Measurements from ENCODE around the gene AGAP2. TPM values are rescaled to one million over a fixed set of nuclear protein-coding genes. Genes with fewer than 3 reads are reported as not detected.

AGAP2 gene
- total RNA-seq, 2 experiments from 2014 or later = 26.7 to 28.0 TPM

DNA sequence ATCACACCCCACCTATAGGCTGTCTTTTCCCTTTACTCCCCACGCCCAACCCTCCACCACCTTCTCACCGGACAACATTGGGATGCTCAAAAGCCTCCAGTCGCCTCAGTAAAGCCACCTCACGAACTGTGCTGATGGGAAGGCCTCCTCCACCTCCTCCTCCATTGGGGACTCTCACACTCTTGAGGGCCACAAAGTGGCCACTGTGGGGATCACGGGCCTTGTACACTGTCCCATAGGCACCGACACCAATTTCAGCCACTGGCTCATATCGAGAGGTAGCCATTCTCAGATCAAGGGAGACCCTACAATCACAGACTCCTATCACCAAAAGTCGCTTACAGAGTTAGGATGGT is 12.9 kb upstream of the AGAP2 start:
- Mint-ChIP-seq H3K27me3 (ENCODE audit: low read depth) (no peaks in the 10 kb centered on the region), H3K27ac (peak overlapping the region; percentile 99), H3K36me3 (ENCODE audit: low read depth) (peaks cover 38% of the 10 kb centered on the region), H3K9me3 (no peaks in the 10 kb centered on the region), H3K4me1 (ENCODE audit: low read depth) (peaks cover 45% of the 10 kb centered on the region), H3K4me3 (peak overlapping the region; percentile 100)
- no peak for DNase-seq
- CTCF ChIA-PET = no interaction called here
- intact Hi-C loops (cut with micrococcal nuclease) = loop anchor here (1.0 to 5.0 kb wide), 2 partner anchors 273 to 514 kb away; a partner anchor contains a TSS

DNA sequence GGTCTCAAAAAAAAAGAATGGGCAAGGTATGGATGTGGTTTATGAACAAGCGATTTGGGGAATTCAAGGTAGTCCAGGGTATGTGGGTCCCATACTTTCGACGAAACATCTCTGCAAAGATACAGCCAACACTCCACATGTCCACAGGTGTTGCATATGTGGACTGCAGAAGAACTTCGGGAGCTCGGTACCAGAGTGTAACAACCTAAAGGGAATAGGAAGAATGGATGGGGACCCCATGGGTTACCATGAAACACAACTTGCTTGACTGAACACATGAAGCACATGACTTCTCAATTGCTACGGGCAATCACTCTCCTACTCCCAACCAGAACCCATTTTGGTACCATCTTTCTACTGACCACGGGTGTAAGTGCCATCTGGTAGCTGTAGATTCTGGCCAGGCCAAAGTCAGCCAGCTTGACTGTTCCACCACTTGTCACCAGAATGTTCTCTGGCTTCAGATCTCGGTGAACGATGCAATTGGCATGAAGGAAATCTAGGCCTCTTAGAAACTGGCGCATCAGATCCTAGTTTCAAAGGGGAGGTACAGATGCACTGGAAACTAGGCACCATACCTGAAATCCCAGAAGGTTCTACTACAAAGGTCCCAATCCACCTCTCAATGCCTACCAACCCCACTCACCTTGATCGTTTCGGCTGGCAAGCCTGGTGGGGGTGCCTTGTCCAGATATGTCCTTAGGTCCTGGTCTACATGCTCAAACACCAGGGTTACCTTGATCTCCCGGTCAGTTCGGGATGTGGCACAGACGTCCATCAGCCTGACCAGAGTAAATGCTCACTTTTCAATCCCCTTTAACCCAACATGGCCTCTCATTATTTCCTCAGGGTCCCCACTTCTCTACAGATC is 12.3 kb upstream of the AGAP2 start:
- intact Hi-C loops (cut with micrococcal nuclease) = loop anchor here (1.0 to 5.0 kb wide), 2 partner anchors 272 to 513 kb away; a partner anchor contains a TSS
- Mint-ChIP-seq H3K9me3 (no peaks in the 10 kb centered on the region), H3K27me3 (ENCODE audit: low read depth) (no peaks in the 10 kb centered on the region), H3K27ac (peak overlapping the region; percentile 99), H3K36me3 (ENCODE audit: low read depth) (peaks cover 41% of the 10 kb centered on the region), H3K4me1 (ENCODE audit: low read depth) (peaks cover 46% of the 10 kb centered on the region), H3K4me3 (peak overlapping the region; percentile 100)
- DNase-seq = no peak
- CTCF ChIA-PET = interaction anchor here (1.1 to 1.9 kb wide), 3 partner anchors 8 to 10 kb away, joined by 3 to 5 read pairs (median 5); no protein-coding TSS in a partner anchor

DNA sequence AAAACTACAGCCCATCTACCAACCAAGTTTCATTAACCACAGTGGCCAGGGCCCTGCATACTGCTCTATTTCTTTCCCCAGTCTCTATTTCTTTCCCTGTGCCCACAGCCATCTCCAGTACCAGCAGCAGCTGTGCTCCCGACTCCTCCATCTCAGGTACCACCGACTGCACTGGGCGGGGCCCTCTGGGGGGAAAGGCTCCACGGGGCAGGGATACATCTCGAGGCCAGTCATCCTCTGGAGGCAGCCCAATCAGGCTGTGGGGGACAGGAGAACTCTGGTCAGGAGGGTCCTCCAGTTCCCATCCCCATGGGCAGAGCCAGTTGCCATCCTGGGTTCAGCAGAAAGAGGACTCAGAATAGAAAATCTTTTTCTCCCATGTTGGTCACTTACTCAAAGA is 10.5 kb upstream of the AGAP2 start:
- Mint-ChIP-seq H3K36me3 (ENCODE audit: low read depth) (peaks cover 50% of the 10 kb centered on the region), H3K4me1 (ENCODE audit: low read depth) (peaks cover 55% of the 10 kb centered on the region), H3K4me3 (no peak overlapping the region), H3K27me3 (ENCODE audit: low read depth) (no peaks in the 10 kb centered on the region), H3K27ac (no peak overlapping the region), H3K9me3 (no peaks in the 10 kb centered on the region)
- intact Hi-C loops (cut with micrococcal nuclease) = no loop called here
- DNase-seq = no peak
- CTCF ChIA-PET = interaction anchor here (1.9 kb wide), 1 partner anchor 10 kb away, joined by 5 read pairs; no protein-coding TSS in a partner anchor

DNA sequence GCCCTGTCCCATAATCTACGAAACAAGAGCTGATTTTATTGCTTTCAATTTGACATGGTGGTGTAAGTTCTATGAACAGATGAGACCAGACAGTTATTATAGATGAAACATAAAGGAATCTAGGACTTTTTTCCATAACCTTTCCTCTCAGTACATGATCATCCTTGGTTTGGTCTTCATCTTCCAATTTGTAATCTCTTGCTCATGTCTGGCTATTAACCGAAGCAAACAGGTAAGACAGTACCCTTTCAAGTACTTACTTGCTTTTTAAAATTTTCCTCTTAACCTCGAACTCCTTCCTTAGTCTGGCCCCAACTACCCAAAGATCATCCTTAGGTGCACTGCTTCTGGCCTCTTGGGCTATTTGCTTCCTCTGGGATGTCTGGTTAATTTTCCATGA is 7.5 kb upstream of the AGAP2 start:
- H3K27me3 Mint-ChIP-seq (ENCODE audit: low read depth) = no peaks in the 10 kb centered on the region
- H3K9me3 Mint-ChIP-seq = no peaks in the 10 kb centered on the region
- peaks cover 42% of the 10 kb centered on the region for H3K4me1 Mint-ChIP-seq (ENCODE audit: low read depth)
- H3K4me3 Mint-ChIP-seq = peak overlapping the region; percentile 85
- H3K36me3 Mint-ChIP-seq (ENCODE audit: low read depth) = peaks cover 39% of the 10 kb centered on the region
- CTCF ChIA-PET = interaction anchor here (1.9 kb wide), 1 partner anchor 11 kb away, joined by 8 read pairs; no protein-coding TSS in a partner anchor
- DNase-seq = no peak
- H3K27ac Mint-ChIP-seq = peak overlapping the region; percentile 94
- intact Hi-C loops (cut with micrococcal nuclease) = no loop called here

DNA sequence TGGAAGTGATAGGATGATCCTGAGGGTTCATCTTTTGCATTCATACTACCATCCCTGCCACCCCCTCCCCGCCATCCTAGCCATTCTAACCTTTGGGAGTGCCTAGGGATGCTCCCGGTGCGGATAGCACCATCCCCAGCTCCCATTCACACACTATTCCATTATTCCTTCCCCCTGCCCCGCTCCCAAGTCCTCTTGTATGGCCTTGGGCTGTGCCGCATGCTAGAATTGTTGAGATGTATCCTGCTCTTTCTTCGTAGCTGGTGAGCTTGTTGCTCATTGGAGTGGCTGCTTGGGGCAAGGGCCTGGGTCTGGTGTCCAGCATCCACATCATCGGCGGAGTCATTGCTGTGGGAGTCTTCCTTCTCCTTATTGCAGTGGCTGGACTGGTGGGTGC is 6.9 kb upstream of the AGAP2 start:
- CTCF ChIA-PET = interaction anchor here (0.6 to 2.3 kb wide), 6 partner anchors 11 to 285 kb away, joined by 3 to 8 read pairs (median 5); partner anchors contain the start of gene OS9
- peaks cover 42% of the 10 kb centered on the region for H3K4me1 Mint-ChIP-seq (ENCODE audit: low read depth)
- H3K27me3 Mint-ChIP-seq (ENCODE audit: low read depth) = no peaks in the 10 kb centered on the region
- peaks cover 36% of the 10 kb centered on the region for H3K36me3 Mint-ChIP-seq (ENCODE audit: low read depth)
- H3K9me3 Mint-ChIP-seq = no peaks in the 10 kb centered on the region
- no peak for DNase-seq
- peak overlapping the region; percentile 94 for H3K27ac Mint-ChIP-seq
- peak overlapping the region; percentile 85 for H3K4me3 Mint-ChIP-seq
- intact Hi-C loops (cut with micrococcal nuclease) = loop anchor here (2.0 kb wide), 1 partner anchor 267 kb away; the partner anchor contains the start of gene ARHGAP9

DNA sequence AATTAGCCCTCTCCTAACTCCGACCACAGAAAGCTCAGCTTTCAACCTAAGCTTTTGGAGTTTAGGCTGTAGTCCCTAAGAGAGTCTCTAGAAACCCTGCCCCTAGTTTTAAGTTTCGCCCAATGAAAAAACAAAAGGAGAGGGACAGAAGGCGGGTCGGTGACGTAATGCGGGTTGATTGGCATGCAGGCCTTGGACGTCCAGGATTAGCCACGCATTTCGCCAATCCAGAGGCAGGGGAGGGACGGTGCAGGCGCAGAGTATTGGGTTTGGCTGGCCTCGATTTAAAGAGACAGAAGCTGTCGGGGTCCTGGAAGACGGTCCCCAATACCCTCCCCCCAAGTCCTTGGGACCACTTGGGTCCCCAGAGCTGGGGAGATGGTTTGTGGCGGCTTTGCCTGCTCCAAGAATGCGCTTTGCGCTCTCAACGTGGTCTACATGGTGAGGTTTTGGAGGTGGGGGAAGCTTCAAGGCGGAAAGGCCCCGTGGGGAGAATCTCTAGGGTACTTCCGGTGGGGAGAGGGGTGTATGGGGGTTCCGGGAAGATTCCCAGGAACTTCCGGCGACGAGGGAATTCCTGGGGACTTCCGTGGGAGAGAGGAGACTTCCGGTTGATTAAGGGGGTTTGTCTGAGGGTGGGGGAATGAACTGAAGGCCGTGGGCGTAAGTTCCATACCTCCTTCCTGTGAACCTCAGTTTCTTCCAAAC is 6.4 kb upstream of the AGAP2 start, which contains the start of gene TSPAN31:
Gene TSPAN31, plus strand, starts transcription at position 263 of the 708 bp plus-strand sequence. Its CDS starts 116 bp downstream, at position 379.
- intact Hi-C loops (cut with micrococcal nuclease) = loop anchor here (1.0 to 5.0 kb wide), 3 partner anchors 7 to 503 kb away; partner anchors contain the start of genes ARHGAP9 and CDK4
- Mint-ChIP-seq H3K27me3 (ENCODE audit: low read depth) (no peaks in the 10 kb centered on the region), H3K27ac (peak within 1 kb of the TSS; percentile 94), H3K4me1 (ENCODE audit: low read depth) (peaks cover 40% of the 10 kb centered on the region), H3K9me3 (no peaks in the 10 kb centered on the region), H3K36me3 (ENCODE audit: low read depth) (peaks cover 32% of the 10 kb centered on the region), H3K4me3 (peak within 1 kb of the TSS; percentile 85)
- DNase-seq = peak; percentile 99
- CTCF ChIA-PET = interaction anchor here (0.6 to 2.3 kb wide), 7 partner anchors 12 to 285 kb away, joined by 3 to 8 read pairs (median 4); partner anchors contain the start of gene OS9

DNA sequence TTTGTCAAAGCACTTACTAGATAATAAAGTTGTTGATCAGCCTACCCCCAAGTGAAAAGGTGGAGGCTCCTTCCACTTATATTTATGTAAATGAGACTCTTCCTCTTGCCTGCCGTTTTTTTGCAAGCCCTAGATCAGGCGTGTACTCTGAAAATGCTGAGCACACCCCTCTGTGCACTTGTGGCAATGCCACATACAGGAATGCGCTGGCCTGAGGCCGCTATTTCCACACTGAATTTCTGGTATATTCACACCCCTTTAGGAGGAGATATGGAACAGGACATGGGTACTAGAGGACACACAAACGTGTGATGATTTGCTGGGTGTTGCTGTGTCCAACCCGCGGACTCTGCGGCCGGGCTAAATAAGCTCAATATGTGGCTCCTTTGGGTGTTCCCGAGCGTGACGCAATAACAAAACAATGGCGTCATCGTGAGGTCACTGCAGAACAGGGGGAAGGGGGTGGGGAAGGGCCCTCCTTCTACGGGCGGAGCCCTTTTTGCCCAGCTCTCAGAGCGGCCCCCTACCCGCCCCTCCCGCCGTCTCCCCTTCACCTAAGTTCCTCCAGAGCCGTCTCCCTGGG is 5.7 kb upstream of the AGAP2 start:
- Mint-ChIP-seq H3K9me3 (no peaks in the 10 kb centered on the region), H3K27me3 (ENCODE audit: low read depth) (no peaks in the 10 kb centered on the region), H3K27ac (peak overlapping the region; percentile 94), H3K36me3 (ENCODE audit: low read depth) (peaks cover 30% of the 10 kb centered on the region), H3K4me1 (ENCODE audit: low read depth) (peaks cover 46% of the 10 kb centered on the region), H3K4me3 (peak overlapping the region; percentile 85)
- DNase-seq = peak; percentile 91
- intact Hi-C loops (cut with micrococcal nuclease) = loop anchor here (1.0 to 5.0 kb wide), 3 partner anchors 8 to 502 kb away; partner anchors contain the start of genes ARHGAP9 and CDK4
- CTCF ChIA-PET = interaction anchor here (0.8 to 4.0 kb wide), 7 partner anchors 12 to 284 kb away, joined by 3 to 21 read pairs (median 6); partner anchors contain the start of gene OS9

DNA sequence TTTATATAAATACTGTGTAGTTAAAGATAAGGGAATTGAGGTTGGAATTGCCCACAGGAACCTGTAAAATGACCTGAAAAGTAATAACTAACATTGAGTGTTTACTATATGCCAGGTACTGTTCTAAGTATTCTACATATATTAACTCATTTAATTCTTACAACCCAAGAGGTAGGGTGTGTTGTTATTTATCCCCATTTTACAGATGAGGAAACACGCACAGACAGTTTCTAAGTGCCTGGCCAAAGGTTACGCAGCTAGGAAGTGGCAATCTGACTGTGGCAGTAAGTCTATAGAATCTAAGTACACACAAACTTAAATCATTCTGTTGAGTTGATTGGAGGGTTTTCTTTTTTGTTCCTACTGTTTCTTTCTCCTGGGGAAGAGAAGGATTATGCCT is 5.2 kb upstream of the AGAP2 start:
- intact Hi-C loops (cut with micrococcal nuclease) = loop anchor here (1.0 to 5.0 kb wide), 3 partner anchors 9 to 501 kb away; partner anchors contain the start of genes ARHGAP9 and CDK4
- peak overlapping the region; percentile 85 for H3K4me3 Mint-ChIP-seq
- CTCF ChIA-PET = interaction anchor here (1.1 to 4.0 kb wide), 5 partner anchors 15 to 161 kb away, joined by 3 to 21 read pairs (median 6); partner anchors contain the start of gene OS9
- peaks cover 51% of the 10 kb centered on the region for H3K4me1 Mint-ChIP-seq (ENCODE audit: low read depth)
- no peak for DNase-seq
- H3K9me3 Mint-ChIP-seq = no peaks in the 10 kb centered on the region
- peaks cover 26% of the 10 kb centered on the region for H3K36me3 Mint-ChIP-seq (ENCODE audit: low read depth)
- peak overlapping the region; percentile 94 for H3K27ac Mint-ChIP-seq
- H3K27me3 Mint-ChIP-seq (ENCODE audit: low read depth) = no peaks in the 10 kb centered on the region

DNA sequence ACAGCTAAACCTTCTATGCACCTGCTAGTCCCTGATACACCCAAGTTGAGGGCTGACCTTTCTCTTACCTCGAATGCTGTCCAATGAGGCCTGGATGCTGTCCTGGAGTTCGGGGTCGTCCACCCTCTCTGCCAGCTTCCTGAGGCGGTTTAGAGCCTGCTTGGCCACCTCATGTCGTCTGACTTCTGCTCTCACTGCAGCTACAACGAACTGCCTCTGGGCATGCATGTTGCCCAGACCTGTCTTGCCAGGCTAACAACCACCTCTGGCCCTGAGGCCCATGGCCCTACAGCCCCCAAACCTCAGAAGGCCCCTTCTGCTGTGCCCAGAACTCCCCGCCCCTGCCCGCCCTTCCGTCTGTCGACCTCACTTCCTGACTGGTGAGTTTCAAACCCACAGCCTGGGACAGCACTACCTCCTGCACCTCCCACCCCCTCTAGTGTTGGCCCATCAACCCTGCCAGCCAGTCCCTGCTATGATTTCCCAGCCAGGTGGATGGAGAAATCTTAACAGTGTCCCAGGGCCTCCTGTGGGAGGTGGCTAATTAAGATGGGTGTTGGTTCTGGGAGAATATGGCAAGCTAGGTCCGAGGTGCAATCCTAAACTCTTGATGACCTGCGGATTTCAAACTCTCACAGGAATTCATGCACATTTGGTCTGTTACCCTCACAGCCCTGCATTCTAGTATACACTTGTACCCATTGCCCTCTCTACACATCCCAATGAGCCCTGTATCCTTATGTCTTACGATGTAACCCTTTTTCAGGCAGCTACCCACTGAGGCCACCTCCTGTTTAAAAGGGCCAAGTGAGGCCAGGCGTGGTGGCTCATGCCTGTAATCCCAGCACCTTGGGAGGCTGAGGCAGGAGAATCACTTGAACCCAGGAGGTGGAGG is 3.5 kb upstream of the AGAP2 start:
- CTCF ChIA-PET = interaction anchor here (0.6 to 4.0 kb wide), 23 partner anchors 8 to 280 kb away, joined by 3 to 21 read pairs (median 4); partner anchors contain the start of genes CDK4 and OS9
- intact Hi-C loops (cut with micrococcal nuclease) = loop anchor here (1.0 to 5.0 kb wide), 8 partner anchors 13 to 500 kb away; partner anchors contain the start of genes B4GALNT1, DCTN2, GLI1 and MARCHF9
- H3K27me3 Mint-ChIP-seq (ENCODE audit: low read depth) = no peaks in the 10 kb centered on the region

DNA sequence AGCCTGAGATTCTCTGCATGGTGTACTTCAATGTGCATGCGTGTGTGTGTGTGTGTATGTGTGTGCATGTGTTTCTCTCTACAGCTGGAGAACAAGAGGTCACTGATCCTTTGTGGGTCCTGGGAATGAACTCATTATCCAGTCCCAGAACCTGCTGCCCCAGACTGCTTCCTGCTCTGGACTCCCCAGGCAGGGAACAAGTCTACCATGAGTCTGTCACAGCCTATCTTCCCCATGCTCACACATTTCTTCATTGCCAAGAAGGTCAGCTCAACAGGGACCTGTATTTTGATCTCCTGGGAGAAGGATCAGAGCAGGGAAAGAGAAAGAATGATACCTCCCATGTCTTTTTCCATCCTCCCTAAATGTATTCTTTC is 2.9 kb upstream of the AGAP2 start:
- H3K4me3 Mint-ChIP-seq = peak overlapping the region; percentile 97
- intact Hi-C loops (cut with micrococcal nuclease) = loop anchor here (1.0 to 5.0 kb wide), 5 partner anchors 13 to 499 kb away; partner anchors contain the start of genes B4GALNT1, GLI1, MARCHF9 and OS9
- H3K36me3 Mint-ChIP-seq (ENCODE audit: low read depth) = peaks cover 15% of the 10 kb centered on the region
- no peak for DNase-seq
- no peaks in the 10 kb centered on the region for H3K9me3 Mint-ChIP-seq
- peaks cover 55% of the 10 kb centered on the region for H3K4me1 Mint-ChIP-seq (ENCODE audit: low read depth)
- peak overlapping the region; percentile 97 for H3K27ac Mint-ChIP-seq
- H3K27me3 Mint-ChIP-seq (ENCODE audit: low read depth) = no peaks in the 10 kb centered on the region
- CTCF ChIA-PET = interaction anchor here (0.6 to 4.0 kb wide), 21 partner anchors 8 to 279 kb away, joined by 3 to 21 read pairs (median 4); partner anchors contain the start of genes CDK4 and OS9

More for the DNA sequence above, 3.5 kb upstream of the AGAP2 start:
- no peaks in the 10 kb centered on the region for H3K9me3 Mint-ChIP-seq
- peak overlapping the region; percentile 97 for H3K4me3 Mint-ChIP-seq
- H3K4me1 Mint-ChIP-seq (ENCODE audit: low read depth) = peaks cover 51% of the 10 kb centered on the region
- peak; percentile 91 for DNase-seq
- peaks cover 17% of the 10 kb centered on the region for H3K36me3 Mint-ChIP-seq (ENCODE audit: low read depth)
- H3K27ac Mint-ChIP-seq = peak overlapping the region; percentile 97
